KOPT-K1 (cell line): ENCODE measurements around the gene CD226.
A peak's percentile ranks its signal among the peaks of the same experiment; 100 is the strongest.
"Not testable (repeated sequence)": the region's sequence is repeated elsewhere in the genome, so short reads cannot be mapped to it uniquely, and the experiment has no call there.

Experiments
- H3K27ac ChIP-seq: fragments of 200-600 bp; sonication (generic); 2 replicates; pipeline ENCODE4 v1.5.1; 2016; ENCODE audit warnings: antibody characterized with exemption, mild to moderate bottlenecking, low read depth, low read length; ENCODE audit not compliant: poor library complexity, severe bottlenecking
- H3K36me3 ChIP-seq: fragments of 200-600 bp; sonication (generic); 2 replicates; pipeline ENCODE4 v1.5.1; 2017; ENCODE audit warnings: antibody characterized with exemption, mild to moderate bottlenecking, low read length, moderate library complexity; ENCODE audit not compliant: insufficient read depth
- H3K9me3 ChIP-seq: fragments of 200-600 bp; sonication (generic); 2 replicates; pipeline ENCODE4 v1.5.1; 2017; ENCODE audit warnings: antibody characterized with exemption, low read length, mild to moderate bottlenecking; ENCODE audit not compliant: insufficient read depth, poor library complexity, severe bottlenecking

Gene CD226

DNA sequence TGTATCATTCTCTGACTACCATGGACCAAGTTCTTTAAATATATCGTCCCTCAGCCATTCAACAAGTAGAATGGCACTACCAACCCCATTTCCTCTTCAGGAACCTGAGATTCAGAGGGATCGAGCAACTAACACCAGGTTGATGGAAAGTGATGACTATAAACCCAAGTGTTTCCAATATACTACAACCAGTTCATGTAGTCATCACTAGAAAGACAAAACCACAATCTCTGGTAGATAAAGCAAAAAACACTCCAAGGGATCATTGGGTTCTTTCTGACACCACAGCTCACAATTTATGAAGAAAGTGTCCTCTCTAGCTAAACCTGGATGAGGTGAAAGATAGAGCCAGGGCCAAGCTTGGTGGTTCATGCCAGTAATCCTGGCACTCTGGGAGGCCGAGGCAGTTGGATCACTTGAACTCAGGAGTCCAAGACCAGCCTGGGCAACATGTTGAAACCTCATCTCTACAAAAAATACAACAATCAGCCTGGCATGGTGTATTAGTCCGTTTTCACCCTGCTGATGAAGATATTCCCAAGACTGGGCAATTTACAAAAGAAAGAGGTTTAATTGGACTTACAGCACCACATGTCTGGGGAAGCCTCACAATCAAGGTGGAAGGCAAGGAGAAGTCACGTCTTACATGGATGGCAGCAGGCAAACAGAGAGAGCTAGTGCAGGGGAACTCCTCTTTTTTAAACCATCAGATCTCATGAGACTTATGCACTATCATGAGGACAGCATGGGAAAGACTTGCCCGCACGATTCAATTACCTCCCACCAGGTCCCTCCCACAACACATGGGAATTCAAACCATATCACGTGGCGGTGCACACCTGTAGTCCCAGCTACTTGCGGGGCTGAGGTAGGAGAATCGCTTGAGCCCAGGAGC is 2.2 kb downstream of the CD226 start:
- Histone ChIP-seq H3K9me3 (peaks cover 17% of the 10 kb centered on the region), H3K27ac (peak overlapping the region; percentile 71), H3K36me3 (no peaks in the 10 kb centered on the region)

DNA sequence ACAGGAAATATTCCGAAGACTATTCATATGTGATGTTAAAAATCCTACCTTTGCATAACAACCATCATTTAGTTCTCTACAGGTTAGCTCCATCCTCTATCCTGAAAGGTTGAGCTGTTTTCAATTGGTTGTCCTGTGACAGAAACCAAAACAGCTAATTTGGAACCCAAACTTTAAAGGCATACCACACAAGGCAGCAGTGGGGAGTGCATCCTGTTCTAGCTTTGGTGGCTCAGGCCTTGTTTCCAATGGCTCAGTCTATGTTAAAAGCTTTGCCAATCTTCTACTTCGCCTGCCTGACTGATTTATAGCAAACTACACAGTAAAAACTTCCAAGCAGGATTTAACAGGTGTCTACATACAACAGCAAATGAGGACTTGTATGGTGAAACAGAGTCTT is 3.2 kb downstream of the CD226 start:
- H3K36me3 ChIP-seq = no peaks in the 10 kb centered on the region
- no peak overlapping the region for H3K27ac ChIP-seq
- peaks cover 23% of the 10 kb centered on the region for H3K9me3 ChIP-seq

DNA sequence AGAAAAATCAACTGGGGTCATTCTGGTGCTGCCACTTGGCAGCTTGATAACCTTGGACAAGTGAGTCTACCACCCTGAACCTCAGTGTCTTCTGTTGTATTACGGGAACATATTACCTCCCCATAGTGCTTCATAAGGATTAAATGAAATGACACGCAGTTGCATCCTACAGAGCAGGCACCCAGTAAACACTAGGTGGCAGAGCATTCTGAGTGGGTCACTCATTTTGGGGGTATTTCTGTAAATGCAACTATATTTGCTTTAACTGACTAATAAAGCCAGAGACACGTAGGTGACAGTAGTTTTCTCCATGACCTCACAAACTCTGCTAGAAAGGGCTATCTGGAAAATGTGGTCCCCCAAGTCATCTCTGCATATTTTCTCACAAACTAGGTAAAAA is 4.7 kb downstream of the CD226 start:
- Histone ChIP-seq H3K27ac (no peak overlapping the region), H3K36me3 (no peaks in the 10 kb centered on the region), H3K9me3 (peaks cover 26% of the 10 kb centered on the region)

- Histone ChIP-seq H3K9me3 (peaks cover 26% of the 10 kb centered on the region), H3K27ac (no peak overlapping the region), H3K36me3 (no peaks in the 10 kb centered on the region)
Measured at GRCh38 chr18:69941183-69941582, 6.5 kb downstream of the CD226 start.

GRCh38 chr18:69939812-69940211 is 7.9 kb downstream of the CD226 start:
- H3K27ac ChIP-seq, H3K36me3 ChIP-seq: not testable (repeated sequence)
- peaks cover 26% of the 10 kb centered on the region for H3K9me3 ChIP-seq

GRCh38 chr18:69936191-69936558 is 11.5 kb downstream of the CD226 start:
- Histone ChIP-seq H3K9me3 (peaks cover 10% of the 10 kb centered on the region), H3K27ac (peak overlapping the region; percentile 57), H3K36me3 (no peaks in the 10 kb centered on the region)

DNA sequence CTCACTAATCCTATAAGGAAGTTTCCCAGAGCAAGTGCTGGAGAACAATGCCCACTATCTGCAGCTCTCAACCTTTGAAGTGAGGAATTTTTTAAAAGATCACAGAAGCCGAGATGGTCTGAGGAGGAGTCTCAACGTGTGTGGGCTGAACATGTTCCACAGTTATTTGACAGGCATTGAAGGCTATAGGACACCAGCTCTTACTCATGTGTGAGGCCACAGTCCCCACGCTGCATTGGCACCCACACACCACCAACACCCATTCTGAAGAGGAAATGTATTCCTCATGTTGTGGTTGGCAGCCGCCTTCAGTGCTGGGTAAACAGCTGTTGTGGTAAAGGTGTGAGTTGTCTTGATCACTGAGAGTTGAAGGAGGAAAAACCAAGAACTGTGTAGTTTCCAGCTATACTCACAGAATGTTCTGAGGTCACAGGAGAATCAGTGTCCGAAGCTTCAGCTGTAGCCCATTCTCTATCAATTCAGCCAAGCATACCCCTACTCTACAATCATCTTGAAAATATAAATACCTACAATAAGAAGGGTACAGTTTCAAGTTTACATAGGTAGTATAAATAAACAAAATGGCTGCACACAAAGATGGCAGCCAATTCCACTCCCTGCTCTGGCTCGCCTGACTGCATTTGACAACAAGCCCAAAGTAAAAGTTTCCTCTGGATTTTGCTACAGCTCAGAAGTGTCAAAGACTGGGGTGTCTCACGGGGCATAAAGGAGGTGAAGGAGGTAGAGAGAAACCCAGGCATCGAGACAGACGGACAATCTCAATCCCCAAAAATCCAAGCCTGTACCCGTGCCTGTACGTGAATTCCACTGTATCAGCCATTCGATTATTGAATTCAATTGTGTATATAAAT is 12.1 kb downstream of the CD226 start:
- peak overlapping the region; percentile 57 for H3K27ac ChIP-seq
- H3K9me3 ChIP-seq = peaks cover 9% of the 10 kb centered on the region
- H3K36me3 ChIP-seq = no peaks in the 10 kb centered on the region

DNA sequence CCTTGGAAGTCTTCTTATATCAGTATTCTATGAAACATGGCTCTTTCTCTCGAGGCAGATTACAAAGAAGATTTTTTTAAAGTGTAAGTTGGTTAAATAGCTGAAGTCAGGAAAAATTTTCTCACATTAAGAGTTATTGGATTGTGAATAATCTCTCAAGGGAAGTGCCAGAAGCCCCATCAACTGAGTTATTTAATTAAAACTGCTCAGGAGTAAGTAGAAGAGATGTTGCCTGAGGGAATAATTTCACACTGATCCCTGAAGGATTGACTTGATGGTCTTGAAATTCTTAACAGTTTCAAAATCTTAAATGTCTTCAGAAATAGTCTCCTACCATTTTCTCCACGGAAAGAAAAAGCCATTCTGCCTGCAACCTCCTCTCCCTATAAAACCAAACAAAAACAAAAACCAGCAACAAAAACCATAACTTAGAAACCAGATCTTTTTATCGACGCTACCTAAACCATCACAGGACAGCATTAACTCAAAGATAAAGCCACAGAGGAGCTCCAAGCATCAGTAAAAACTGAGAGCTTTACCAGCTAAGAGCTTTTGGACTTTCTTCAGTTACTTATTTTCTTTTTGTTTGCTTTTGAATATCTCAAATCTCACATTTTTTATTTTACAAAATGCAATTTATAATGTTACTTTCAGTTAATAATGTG is 12.9 kb downstream of the CD226 start:
- H3K9me3 ChIP-seq = peaks cover 6% of the 10 kb centered on the region
- H3K27ac ChIP-seq = peak overlapping the region; percentile 57
- no peaks in the 10 kb centered on the region for H3K36me3 ChIP-seq

DNA sequence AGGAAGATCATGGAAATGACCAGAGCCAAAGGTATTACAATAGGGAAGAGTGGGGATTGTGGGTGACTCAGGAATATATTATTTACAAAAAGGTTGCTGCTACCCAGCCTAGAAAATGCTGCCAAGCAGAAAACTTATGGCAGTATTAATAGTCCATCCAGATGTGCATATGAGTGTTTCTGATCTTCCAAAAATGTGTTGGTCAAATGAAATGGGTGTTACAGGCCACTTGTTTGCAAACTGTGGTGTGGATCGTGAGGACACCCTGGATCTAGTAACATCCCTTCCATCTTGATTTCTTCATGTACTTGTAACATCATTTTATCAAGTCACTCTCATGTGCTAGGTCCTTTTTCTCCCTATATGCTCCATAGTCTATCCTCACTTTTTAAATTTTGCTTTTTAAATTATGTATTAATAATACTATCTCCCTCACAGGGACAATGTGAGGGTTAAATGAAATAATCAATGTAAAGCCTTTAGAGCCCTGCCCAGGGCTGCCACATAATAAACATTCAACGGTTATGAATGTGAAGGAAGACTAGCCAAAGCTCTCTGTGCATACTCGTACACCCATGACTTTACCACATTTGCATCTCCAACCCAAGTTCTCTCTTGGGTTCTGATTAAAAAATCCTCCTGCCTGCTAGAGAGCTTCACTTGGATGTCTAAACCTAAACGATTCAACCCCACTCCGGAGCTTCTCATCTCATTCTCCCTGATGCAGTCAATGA is 18.5 kb downstream of the CD226 start:
- Histone ChIP-seq H3K36me3 (no peaks in the 10 kb centered on the region), H3K27ac (no peak overlapping the region), H3K9me3 (no peaks in the 10 kb centered on the region)

DNA sequence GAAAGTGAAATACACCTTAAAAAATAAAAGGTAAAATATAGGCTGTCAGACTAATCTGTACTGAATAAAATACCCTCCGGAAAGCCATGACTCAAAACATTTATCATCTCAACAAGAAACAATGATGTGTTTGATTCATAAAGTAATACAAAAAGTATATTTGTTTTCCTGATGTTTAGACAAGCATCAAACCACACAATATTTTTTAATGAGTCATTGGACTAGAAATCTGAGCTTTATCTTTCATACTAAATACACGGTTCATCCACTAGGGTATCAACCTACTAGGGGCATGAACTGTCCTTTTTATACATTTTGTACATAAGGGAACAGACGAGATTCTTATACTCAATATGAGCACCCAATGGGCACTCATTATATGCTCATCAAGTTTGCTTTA is 31.3 kb downstream of the CD226 start:
- Histone ChIP-seq H3K27ac (no peak overlapping the region), H3K9me3 (no peaks in the 10 kb centered on the region), H3K36me3 (no peaks in the 10 kb centered on the region)

DNA sequence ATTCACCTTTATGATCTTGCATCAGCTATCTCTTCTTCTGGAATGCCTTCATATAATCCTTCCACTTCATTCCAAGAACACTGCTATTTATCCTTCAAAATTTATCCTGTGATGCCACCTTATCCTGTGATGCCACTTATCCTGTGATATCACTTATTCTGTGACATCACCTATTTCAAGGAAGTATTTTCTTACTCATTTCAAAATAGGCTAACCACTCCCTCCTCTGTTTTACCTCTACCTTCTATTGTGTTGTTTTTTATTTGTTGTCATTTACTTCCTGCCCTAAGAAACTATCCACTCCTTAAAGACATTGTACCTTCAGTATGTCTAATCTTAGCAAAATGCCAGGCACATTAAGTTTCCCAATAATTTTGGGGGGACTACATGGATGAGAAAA is 38.8 kb downstream of the CD226 start:
- Histone ChIP-seq H3K36me3 (no peaks in the 10 kb centered on the region), H3K27ac (no peak overlapping the region), H3K9me3 (no peaks in the 10 kb centered on the region)

DNA sequence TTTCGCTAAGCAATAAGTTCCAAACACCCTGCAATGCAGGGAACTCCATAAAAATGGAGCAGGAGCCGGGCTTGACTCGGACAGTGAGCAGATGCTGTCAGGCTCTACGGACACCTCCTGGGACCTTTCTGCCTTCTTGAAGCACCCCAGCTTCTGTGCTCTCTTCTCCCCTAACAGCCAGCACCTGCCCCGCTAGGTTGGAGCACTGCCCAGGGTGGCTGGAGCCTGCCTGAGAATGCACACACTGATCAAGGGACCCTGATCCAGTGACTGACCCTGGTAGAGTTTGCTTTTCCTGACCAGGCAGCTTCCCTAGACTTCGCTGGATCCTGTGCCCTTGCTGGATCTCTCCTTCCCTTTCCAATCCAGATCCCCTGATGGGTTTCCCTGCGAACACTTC is 40.9 kb downstream of the CD226 start:
- no peaks in the 10 kb centered on the region for H3K36me3 ChIP-seq

DNA sequence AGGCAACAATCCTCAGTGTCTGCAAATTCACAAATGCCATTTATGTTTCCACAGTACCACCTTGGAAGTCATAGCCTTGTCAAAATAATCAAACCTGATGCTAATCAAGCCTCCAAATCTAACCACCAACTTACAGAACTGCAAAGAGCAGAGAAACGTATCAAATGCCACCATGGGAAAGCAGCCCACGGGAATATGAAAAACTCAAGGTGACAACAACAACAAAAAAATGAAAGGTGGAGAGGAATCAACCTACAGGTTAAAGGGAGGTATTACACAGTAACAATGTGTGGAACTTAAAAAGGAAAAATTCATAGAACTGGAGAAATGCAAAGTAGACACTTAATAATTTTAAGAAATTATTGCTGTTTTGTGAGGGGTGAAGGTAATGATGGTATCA is 46.7 kb downstream of the CD226 start:
- no peak overlapping the region for H3K27ac ChIP-seq
- H3K36me3 ChIP-seq = no peaks in the 10 kb centered on the region

More for the DNA sequence above, 40.9 kb downstream of the CD226 start:
- Histone ChIP-seq H3K27ac (no peak overlapping the region), H3K9me3 (no peaks in the 10 kb centered on the region)

DNA sequence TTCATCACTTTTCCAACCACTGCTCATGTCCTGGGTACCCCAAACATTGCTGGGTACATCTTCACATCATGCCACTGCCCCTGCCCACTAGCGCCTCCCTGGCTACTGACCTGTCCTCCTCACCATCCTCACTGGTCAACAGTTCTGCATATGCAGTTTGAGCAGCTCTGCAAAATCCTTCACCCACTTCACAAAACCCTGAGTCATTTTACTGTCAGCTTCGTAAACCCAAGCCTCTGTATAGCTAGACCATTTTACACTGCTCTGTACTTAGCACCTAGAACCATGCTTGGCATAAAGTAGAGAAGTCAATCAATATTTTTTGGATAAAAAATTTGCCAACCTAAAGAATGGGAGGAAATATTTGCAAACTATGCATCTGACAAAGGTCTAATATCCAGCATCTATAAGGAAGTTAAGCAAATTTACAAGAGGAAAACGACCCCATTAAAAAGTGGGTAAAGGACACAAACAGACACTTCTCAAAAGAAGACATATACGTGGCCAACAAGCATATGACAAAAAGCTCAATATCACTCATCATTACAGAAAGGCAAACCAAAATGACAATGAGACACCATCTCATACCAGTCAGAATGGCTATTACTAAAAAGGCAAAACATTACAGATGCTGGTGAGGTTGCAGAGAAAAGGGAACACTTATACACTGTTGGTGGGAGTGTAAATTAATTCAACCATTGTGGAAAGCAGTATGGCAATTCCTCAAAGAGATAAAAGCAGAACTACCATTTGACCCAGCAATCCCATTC is 48.3 kb downstream of the CD226 start:
- H3K36me3 ChIP-seq, H3K27ac ChIP-seq, H3K9me3 ChIP-seq: not testable (repeated sequence)

More for the DNA sequence above, 46.7 kb downstream of the CD226 start:
- H3K9me3 ChIP-seq = no peaks in the 10 kb centered on the region
